Duodenal mucosa (tissue), 2 donors: ENCODE data around the gene TRPV4.

ENCODE experiments used
- H3K27ac ChIP-seq: one replicate; pipeline ENCODE4 v1.7.0; 2013; ENCODE audit warnings: low read depth, low read length
- H3K27me3 ChIP-seq, 2 donors: one replicate each; pipeline ENCODE4 v1.7.0; 2013; ENCODE audit warnings: low read length in 2 of 2, control low read depth in 1 of 2; ENCODE audit not compliant: insufficient read depth in 2 of 2, control insufficient read depth in 1 of 2
- H3K36me3 ChIP-seq, 2 donors: one replicate each; pipeline ENCODE4 v1.7.0; 2013; ENCODE audit warnings: low read length in 2 of 2, control low read depth in 1 of 2; ENCODE audit not compliant: insufficient read depth in 2 of 2, control insufficient read depth in 1 of 2
- H3K4me1 ChIP-seq, 2 donors: one replicate each; pipeline ENCODE4 v1.7.0; 2013; ENCODE audit warnings: low read length in 2 of 2, control low read depth in 1 of 2; ENCODE audit not compliant: insufficient read depth in 2 of 2, control insufficient read depth in 1 of 2
- H3K4me3 ChIP-seq, 2 donors: one replicate each; pipeline ENCODE4 v1.7.0; 2013; ENCODE audit warnings: low read length in 2 of 2, low read depth in 1 of 2
- H3K9ac ChIP-seq, 2 donors: one replicate each; pipeline ENCODE4 v1.7.0; 2013; ENCODE audit warnings: low read length in 2 of 2, low read depth in 1 of 2
- H3K9me3 ChIP-seq, 2 donors: one replicate each; pipeline ENCODE4 v1.7.0; 2013; ENCODE audit warnings: low read length in 2 of 2, control low read depth in 1 of 2; ENCODE audit not compliant: control insufficient read depth in 1 of 2

Gene TRPV4

DNA sequence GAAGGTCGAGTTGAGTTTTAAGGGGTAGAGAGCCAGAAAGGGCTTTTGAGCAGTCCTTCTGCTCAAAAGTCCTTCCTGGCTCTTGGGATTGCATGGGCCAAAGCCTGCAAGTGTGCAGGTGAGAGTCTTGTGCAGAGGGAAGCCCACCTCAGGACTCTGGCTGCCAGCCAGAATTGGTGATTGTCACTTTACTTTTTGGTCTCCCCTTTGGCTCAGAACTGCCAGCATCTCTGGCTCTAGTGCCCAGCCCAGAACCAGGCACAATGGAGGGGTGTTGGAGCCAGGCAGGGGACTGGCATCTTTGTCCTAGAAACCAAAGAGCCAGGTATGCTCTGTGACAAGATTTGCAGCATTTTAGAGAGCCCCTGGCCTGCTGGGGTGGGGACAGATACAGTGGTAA, 96.1 kb downstream of the TRPV4 start:
- Histone ChIP-seq H3K4me1 (peaks cover 67 to 75% of the 10 kb centered on the region in 2 donors), H3K9ac (no peak overlapping the region), H3K27ac (no peak overlapping the region), H3K27me3 (no peaks in the 10 kb centered on the region), H3K9me3 (no peaks in the 10 kb centered on the region), H3K36me3 (no peaks in the 10 kb centered on the region), H3K4me3 (no peak overlapping the region)

GRCh38 chr12:109736552-109737108, 96.6 kb downstream of the TRPV4 start:
- Histone ChIP-seq H3K4me1 (peaks cover 62 to 70% of the 10 kb centered on the region in 2 donors), H3K36me3 (no peaks in the 10 kb centered on the region)

GRCh38 chr12:109735825-109736551, 97.2 kb downstream of the TRPV4 start:
- Histone ChIP-seq H3K27ac (no peak overlapping the region), H3K27me3 (no peaks in the 10 kb centered on the region), H3K4me1 (peaks cover 58 to 64% of the 10 kb centered on the region in 2 donors)

More at GRCh38 chr12:109736552-109737108, 96.6 kb downstream of the TRPV4 start:
- Histone ChIP-seq H3K9me3 (no peaks in the 10 kb centered on the region), H3K27ac (no peak overlapping the region), H3K9ac (no peak overlapping the region), H3K4me3 (no peak overlapping the region), H3K27me3 (no peaks in the 10 kb centered on the region)

GRCh38 chr12:109735051-109735521, 98.1 kb downstream of the TRPV4 start:
- no peak overlapping the region for H3K27ac ChIP-seq
- no peak overlapping the region for H3K9ac ChIP-seq
- H3K4me1 ChIP-seq = peaks cover 49 to 55% of the 10 kb centered on the region in 2 donors
- H3K36me3 ChIP-seq = no peaks in the 10 kb centered on the region
- no peaks in the 10 kb centered on the region for H3K9me3 ChIP-seq
- no peaks in the 10 kb centered on the region for H3K27me3 ChIP-seq
- H3K4me3 ChIP-seq = no peak overlapping the region

More at GRCh38 chr12:109735825-109736551, 97.2 kb downstream of the TRPV4 start:
- Histone ChIP-seq H3K9ac (no peak overlapping the region), H3K4me3 (no peak overlapping the region), H3K36me3 (no peaks in the 10 kb centered on the region), H3K9me3 (no peaks in the 10 kb centered on the region)

DNA sequence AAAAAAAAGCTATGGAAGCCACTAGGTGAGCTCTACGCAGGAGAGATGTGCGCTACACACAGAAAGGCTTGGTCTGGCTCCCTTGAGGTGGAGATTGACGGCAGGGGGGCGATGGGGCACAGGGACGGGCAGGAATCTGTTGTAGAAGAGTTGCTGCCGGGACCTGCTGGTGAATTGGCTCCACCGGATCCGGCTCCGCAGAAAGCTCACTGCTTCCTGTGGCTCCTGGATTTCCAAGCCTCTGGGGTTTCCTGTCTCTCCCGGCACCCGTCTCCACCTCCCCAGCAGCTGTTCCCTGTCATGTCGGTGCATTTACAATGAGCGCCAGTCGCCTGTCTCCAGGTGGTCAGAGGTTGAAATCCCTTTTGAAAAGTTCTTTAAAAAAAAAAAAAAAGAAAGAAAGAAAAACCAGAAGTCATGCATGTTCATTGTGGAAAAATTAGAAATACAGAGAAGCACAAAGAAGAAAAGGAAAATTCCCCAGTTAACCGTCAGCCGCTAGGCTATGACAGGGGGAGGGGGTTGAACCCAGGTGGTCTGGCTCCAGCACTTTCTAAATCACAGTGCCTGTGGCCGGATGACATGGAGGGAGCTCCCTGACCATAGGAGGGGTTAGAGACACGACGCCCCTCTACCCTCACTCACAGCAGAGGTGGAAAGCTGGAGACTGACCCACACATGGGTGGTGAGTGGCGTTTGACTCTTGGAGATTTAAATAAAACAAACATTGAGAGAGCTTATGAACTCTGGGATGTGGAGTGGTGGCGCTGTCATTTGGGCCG, 98.8 kb downstream of the TRPV4 start:
- no peak overlapping the region for H3K9ac ChIP-seq
- H3K36me3 ChIP-seq = no peaks in the 10 kb centered on the region
- H3K4me3 ChIP-seq = no peak overlapping the region
- no peak overlapping the region for H3K27ac ChIP-seq
- no peaks in the 10 kb centered on the region for H3K9me3 ChIP-seq
- peaks cover 42 to 48% of the 10 kb centered on the region in 2 donors for H3K4me1 ChIP-seq
- H3K27me3 ChIP-seq = no peaks in the 10 kb centered on the region
